OCI-LY7 (cell line): ENCODE measurements around the gene HK3.

Experiments used
- EZH2phosphoT487 ChIP-seq: fragments of 200-600 bp; sonication (generic); IDR thresholded peaks from 2 replicates; pipeline ENCODE4 v1.6.1; 2018; ENCODE audit warnings: low read depth, borderline replicate concordance, mild to moderate bottlenecking, mixed run types, antibody characterized with exemption, low read length, moderate library complexity, mixed read lengths
- TF ChIP-seq, protein P1 (sequence below): fragments of 200-600 bp; sonication (generic); conservative IDR thresholded peaks from 2 replicates; pipeline ENCODE4 v1.5.1; 2014; ENCODE audit warnings: mild to moderate bottlenecking, antibody characterized with exemption, low read length, moderate library complexity, mixed read lengths

DNA sequence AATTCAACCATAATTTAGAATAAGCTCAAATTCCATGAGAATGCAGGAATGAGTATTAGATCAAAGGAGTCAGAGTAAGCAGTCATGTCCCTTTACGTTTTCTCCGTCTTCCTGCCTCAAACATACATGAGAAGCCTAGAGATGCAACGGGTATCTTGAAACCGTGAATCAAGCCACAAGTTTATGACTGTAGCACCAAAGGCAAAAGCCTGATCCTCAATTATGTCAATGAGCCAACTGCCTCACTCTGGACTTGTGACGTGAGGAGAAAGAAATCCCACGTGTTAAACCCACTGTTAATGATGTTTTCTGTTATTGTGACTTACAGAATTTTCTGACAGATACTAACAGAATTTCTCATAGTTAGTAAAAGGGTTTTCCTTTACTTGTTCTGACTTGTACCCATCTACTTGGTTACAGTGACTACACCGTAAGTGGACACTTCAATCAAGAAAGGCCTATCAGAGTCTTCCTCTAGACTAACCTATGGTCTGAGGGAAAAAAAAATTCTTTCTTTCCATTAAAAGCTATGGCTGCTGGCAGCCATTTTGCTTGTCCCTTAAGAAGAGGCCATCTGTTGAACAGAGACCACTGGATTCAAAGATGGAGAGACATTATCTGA is 35.3 kb upstream of the HK3 start:
- TF ChIP-seq, protein P1, sequence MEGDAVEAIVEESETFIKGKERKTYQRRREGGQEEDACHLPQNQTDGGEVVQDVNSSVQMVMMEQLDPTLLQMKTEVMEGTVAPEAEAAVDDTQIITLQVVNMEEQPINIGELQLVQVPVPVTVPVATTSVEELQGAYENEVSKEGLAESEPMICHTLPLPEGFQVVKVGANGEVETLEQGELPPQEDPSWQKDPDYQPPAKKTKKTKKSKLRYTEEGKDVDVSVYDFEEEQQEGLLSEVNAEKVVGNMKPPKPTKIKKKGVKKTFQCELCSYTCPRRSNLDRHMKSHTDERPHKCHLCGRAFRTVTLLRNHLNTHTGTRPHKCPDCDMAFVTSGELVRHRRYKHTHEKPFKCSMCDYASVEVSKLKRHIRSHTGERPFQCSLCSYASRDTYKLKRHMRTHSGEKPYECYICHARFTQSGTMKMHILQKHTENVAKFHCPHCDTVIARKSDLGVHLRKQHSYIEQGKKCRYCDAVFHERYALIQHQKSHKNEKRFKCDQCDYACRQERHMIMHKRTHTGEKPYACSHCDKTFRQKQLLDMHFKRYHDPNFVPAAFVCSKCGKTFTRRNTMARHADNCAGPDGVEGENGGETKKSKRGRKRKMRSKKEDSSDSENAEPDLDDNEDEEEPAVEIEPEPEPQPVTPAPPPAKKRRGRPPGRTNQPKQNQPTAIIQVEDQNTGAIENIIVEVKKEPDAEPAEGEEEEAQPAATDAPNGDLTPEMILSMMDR: no peak
- TF ChIP-seq EZH2phosphoT487: no peak
